HG03558 (cell line): ENCODE results near the gene MAS1L.

Source experiments
- ATAC-seq: cut with Tn5 transposase; IDR thresholded peaks from one replicate; pipeline ENCODE4 v1.9.1; 2021; ENCODE audit warnings: moderate number of reproducible peaks; ENCODE audit not compliant: unreplicated experiment; ENCODE audit errors: extremely low read depth

MAS1L gene

DNA sequence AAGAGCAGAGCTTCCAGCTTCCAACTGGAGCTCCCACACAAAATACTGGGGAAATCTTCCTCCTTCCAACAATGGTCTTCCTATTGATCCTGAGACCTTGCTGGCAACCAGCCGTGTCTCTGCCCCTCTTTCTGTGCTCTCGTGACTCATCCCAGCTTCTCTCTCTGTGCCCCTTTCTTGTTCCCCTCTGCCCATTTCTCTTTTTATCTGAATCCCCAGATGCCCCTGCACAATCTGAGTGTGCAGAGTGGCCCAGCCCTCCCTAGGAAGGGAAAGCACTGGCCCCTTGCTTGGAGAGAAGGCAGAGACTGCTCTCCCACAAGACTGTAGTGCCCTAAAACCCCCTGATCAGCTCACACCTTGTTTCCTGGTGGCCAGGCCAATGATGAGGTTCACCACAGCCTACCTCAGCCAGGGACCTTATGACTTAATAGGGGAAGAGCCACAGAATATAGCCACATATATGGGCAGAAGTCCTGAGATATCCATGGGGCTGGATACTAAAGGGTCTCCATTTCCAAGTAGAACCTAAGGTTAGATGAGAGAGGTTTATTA, 23.1 kb upstream of the MAS1L start:
- ATAC-seq: no peak

DNA sequence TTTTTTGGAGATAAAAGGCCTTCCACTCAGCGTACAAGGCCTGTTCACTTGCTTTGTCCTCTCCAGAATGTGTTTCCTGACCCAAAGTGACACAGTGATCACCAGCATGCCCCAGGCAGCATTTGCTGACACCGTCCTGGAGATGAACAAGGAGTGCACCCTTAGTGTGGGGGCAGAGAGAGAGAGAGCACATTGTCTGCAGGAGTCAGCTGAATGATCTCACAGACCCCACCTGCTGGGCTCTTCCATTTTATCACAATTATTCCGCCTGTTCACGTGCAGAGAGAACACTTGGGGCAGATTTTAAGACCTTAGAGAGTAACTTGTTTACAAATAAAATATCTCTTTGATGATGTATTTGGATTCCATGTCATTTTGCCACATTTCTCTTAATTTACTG, 22.4 kb upstream of the MAS1L start:
- ATAC-seq: no peak

DNA sequence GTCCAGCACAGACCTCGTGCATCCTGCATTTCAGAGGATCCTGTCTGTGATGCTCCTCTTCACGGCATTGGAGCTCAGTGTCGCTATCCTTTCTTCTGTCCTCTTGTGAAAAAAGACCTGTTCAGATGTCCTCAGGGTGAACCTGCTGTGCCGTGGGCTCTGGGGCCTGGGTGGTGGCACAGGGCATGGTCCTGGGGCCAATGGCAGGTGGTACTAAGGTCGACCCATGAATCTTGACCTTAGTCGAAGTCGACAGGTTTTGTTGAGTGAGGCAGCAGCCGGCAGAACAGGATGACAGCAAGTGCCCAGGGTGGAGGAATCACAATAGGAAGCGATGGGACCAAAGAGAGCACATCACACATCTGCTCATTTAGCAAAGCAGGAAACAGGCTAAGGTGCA, 22.0 kb upstream of the MAS1L start:
- no peak for ATAC-seq

DNA sequence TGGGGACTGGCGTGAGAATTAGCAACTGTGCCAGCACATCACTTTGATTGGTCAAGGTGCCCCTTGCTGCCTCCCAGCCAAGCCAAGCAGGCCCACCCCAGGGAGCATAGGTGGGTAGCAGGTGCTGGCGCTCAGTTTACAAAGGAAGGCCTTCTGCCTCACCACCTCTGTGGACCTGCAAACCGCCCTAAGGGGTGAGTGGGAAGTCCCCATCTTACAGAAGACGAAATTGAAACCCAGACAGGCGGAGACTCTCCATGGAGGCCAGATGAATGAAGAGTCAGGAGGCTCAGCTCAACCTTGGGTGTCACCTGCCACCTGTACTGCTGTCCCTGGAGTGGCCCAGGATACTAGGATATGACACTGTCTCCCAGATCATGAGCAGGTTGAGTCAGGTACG, 21.5 kb upstream of the MAS1L start:
- ATAC-seq: no peak

DNA sequence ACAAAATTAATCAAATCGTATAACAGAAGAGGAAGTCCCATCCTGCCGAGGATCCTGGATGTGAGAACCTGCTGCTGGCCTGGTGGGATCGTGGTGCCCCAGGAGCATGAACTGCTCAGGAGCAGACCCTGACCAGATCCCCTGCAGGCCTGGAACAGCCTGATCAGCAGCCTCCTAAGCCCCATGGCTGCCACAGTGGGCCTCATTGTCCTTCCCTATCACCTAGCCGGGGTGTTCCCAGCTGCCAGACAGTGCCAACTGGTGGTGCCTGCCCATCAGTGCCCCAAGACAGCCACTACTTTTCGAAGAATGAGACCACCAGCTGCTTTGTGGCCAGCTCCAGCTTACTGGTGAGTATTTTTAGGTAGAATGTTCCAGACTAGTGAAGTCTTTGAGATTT, 19.6 kb upstream of the MAS1L start:
- ATAC-seq: no peak

DNA sequence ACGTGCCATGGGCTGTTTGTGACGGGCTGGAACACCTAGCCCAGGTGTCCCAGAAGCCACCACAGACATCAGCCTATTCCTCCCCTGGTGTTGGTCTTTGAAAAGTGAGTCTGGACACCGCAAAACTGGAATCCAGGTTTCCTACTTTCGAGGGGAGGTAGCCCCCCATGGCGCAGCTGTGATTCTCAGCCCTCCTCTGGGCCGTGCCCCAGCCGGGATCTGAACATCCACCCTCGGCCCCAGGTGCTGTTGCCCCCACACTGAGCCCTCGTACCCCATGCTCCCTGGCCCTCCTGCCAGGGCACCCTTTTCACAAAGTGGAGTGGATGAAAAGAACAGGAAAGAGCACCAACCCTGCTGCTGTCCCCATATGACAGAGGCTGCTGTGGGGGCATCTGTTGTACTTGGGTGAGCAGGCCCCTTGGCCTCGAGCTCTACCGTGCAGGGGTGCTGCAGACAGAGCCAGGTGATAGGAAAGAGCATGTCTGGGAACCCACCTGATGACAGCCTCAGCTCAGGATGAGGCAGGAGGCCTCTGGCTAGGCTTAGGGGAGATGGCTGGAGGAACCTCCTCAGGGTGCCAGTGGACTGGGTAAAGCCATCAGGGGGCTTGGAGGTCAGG, 18.8 kb upstream of the MAS1L start:
- ATAC-seq: no peak

DNA sequence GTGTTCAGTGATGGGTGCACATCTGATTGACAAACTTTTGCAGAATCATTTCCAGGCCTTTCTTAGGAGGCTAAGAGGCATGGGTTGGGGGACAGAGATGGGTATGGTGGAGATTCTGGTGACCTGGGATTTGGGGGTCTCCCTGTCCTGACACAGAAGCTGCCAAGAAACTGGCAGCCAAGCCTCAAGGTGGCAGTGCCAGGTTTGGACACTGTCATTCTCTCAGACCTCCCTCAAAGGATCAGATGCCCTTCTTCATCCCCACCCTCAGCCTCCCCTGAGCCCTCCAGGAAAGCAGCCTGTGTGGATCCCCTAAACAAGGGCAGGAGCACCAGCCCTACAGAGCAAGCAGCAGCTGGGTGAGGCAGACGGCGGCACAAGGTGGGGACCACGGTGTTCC, 18.1 kb upstream of the MAS1L start:
- no peak for ATAC-seq

DNA sequence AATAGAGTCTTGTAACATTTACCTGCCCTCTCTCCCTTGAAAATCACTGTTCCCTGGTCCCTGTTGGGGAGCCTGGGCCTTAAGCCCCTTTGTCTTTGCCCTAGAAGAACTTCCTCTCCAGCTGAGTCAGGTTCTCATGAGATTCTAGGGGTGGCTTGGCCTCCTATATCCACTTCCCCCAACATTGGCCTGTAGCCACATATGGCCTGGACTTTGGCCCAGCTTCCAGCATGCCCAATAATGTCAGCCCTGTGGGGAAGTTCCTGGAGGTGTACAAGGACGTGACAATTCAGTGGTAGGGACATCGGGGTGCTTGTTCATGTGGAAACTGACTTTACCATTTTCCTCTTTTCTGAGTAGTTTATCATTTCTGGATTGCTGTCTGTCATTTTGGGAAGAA, 17.2 kb upstream of the MAS1L start:
- ATAC-seq: no peak

DNA sequence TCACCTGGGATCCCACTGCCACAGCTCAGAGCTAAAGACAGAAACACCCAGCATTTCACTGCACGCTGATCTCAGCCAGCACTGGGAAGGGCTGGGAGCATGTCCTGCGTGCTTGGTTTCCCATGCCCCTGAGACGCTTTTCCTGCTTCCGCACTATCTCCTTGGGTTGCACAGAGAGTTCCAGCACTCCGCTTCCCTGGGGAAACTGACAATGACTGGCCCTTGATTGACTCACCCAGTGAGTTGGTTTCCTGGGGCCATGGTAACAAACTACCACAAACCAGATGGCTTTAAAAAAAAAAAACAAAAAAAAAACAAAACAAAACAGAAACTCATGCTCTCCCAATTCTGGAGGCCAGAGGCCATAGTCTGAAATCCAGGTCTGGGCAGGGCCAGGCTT, 14.8 kb upstream of the MAS1L start:
- ATAC-seq: no peak

DNA sequence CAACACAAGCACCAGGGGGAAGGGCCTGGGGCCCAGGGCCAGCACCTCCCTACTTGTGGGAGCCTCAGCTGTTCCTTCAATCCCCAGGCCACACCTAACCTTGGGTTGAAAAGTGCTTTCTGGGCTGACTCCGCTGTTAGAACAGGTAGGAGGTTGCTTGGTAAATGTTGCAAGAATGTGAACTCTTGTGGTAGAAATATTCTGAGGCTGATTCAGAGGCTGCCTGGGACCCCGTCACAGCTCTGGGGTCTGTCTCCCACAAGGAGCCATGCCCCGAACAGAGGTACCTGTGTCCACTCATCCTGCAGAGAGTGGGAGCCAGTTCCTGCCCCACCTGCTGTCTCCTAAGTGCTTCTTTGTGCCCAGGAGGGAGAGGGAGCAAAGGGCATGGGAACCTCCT, 14.4 kb upstream of the MAS1L start:
- ATAC-seq: no peak

DNA sequence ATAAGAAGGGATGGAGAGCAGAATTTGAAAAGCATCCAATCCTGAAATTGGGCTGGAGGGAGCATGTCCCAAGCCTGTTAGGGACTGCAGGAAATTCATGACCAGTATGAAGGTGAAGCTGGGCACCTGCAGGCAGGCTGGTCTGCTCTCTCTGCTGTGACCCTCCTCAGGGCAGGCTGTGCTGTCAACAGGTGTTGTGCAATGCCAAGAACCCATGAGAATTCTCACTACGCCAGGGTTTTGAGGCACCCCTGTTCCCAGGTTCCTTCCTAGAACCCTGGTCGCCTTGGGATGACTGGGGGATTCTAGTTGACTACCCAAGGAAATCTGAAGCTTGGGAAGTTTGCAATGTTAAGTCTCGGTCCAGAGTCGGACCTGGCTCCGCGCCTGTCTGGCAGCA, 13.3 kb upstream of the MAS1L start:
- no peak for ATAC-seq

DNA sequence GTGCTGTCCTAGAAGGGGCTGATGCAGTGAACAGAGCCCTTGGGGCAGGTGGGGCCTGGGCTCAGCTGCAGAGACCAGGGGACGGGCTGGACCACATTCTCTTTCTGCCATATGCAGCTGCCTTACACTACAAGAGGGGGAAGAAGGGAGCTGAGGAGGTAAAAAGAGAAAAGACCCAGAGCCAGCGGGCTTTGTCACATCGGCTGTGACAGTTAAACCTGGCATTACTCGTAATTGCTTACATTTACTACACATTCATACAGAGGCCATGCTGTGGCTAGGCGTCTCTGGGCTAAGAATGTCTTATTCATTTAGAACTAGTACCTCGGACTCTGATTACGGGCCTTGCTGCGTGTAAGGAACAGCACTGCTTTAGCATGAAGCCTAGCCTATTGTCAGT, 12.8 kb upstream of the MAS1L start:
- no peak for ATAC-seq

DNA sequence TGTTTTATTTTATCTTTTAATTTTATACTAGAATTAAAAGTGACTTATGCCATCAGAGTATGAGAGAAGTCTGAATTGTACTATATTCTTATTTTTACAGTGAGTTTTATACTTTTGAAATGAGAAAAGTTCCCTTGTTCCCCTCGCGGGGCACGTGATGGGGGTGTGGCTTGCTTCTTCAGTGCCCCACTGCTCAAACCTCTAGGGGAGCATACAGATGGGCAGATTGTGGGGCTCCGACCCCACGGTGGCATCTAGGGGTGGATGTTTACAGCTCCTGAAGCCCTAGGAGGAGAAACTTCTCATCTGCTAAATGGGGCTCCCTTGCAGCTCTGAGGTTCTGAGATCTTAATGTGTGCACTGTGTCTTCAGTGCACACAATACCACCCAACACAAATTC, 11.9 kb upstream of the MAS1L start:
- no peak for ATAC-seq

DNA sequence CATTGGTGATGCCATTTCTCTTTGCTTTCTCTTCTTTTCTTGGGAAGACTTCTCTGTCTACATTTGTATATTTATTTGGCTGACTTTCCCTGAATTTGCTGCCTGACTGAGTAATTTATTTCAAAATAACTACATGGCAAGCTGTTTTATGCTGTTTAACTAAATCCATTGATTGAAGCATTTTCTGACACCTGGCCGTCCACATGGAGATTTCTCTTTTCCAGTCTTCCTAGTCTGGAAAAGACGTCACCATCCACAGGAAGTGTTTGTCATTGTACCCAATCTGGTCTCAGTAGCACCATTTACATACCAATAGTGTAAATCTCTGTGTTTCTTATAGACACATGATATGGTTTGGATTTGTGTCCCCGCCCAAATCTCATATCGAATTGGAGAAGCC, 9.2 kb upstream of the MAS1L start:
- no peak for ATAC-seq

DNA sequence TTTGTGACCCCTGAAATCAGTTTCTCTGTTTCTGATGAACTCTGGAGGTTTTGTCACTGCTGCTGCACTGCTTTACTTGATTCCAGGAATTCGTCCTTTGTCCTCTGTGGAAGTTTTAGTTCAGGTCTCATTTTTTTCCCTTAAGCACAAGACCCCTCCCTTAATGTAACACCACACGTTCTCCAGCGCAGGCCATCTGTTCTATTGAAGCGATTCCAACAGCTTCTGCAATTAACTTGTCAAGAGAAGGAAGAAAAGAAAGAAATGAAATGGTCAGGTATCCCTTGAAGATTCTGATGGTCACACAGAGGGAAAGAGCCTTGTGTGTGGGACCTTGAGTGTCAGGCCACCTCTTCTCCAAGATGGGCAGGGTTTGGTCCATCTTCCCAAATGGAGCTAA, 7.8 kb upstream of the MAS1L start:
- no peak for ATAC-seq

DNA sequence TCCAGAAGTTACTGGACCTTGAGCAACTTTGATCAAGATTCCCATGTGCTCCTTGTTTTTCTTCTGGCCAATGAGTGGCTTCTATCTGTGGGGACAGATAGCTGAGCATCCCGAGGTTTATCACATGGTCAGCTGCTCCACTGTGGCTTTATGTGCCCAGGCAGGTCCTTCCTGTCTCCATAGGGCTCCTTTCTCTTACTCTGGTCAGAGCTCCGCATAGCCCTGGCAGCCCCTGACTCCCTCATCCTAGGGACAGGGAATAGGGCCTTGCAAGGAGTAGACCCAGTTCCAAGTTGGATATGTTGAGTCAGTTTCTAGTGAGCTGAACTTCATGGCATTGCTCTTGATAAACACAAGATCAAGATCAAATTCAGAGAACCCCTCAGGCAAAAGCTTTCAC, 6.4 kb upstream of the MAS1L start:
- no peak for ATAC-seq

DNA sequence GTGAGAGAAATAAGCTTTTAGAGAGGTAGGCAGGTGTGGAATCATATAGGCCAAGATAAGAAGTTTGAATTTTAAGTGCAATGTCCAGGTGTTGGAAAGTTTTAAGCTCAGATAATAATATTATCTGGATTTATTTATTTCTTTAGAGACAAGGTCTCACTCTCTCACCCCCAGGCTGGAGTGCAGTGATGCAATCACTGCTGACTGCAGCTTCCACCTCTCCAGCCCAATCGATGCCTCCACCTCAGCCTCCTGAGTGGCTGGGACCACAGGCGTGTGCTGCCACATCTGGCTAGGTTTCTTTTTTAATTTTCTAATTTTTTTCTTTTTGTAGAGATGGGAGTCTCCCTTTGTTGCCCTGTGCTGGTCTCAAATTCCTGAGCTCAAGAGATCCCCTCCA, 5.5 kb upstream of the MAS1L start:
- no peak for ATAC-seq

DNA sequence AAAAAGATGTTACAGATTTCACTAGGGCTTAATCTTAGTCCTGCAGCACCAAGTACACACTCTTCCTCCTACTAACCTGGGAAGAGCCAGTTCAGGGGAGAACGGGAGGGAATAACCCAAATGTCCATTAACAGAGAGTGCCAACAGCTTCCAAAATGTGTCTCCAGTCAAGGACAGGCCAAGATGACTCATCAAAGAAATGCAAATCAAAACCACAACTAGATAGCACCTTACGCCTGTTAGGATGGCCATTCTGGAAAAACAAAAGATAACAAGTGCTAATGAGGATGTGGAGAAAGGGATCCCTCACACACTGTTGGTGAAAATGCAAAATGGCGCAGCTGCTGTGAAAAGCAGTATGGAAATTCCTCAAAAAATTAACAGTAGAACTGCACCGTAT, 3.8 kb upstream of the MAS1L start:
- ATAC-seq: no peak

DNA sequence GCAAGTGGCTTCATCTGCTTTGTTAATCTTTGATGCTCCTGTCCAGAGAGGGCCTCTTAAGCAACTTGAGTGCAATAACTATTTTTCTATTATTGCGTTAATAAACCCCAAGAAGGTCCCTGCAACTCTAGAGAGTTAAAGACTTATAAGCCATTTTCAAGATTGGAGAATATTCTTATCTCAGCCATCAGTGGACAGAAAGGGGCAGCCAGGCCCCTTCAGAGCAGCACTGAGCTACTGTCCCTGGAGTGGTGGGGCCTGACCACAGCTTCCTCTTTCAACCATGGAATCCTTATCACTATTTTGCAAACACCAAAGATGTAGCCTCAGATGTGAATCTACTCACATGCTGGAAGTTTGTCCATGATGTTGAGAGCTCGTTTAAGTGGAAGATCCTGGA, 2.8 kb upstream of the MAS1L start:
- ATAC-seq: no peak

DNA sequence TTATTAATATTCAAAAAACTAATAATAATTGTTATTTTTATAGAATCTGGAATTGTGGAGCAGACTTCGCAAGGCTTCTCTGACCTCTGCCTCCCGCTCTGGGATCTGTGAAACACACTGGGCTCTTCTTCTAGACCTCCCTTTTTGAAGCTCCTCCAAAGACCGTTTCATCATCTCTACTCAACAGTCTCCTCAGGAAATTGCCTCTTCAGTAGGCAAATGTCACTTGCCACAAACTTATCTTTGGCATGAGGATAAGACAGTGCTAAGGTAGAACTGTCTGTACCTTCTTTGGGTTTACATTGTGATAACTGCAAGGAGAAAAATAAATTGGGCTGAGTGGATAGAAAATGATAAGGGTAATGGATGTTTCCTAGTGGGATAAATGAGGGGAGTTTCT, 2.3 kb upstream of the MAS1L start:
- no peak for ATAC-seq

DNA sequence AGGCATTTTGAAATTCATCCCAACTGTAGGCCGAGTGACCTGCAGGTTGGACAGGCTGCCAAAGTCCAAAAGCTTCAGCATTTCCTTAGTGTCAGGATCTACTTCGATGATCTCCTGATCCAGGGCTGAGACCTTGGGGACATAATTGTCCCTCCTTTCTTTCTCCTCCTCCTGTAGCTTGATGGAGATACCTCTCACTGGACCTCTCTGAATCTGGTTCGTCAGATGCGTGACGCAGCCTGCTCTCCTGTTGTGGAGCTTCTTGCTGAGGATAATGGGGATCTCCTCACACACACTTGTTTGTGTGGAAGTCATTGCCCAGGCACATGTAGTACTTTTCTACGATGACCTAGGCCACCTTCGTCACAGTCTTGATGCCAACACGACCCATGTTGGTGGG, 1.5 kb upstream of the MAS1L start:
- ATAC-seq: no peak

DNA sequence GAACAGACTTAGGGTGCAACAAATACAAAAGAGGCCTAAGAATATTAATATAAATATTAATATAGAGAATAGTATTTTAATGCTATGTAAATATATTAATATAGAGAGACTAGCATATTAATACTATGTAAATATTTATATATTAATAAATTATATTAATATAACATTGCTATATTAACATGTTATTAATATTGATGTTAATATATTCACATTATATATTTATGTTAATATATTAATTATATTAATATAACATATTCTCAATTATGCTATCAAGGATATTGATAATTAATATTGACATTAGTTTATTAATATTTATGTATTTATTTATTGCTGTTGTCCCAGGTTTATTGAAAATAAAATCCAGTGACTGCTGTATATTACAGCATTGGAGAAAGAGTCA, 1.1 kb upstream of the MAS1L start:
- ATAC-seq: no peak

DNA sequence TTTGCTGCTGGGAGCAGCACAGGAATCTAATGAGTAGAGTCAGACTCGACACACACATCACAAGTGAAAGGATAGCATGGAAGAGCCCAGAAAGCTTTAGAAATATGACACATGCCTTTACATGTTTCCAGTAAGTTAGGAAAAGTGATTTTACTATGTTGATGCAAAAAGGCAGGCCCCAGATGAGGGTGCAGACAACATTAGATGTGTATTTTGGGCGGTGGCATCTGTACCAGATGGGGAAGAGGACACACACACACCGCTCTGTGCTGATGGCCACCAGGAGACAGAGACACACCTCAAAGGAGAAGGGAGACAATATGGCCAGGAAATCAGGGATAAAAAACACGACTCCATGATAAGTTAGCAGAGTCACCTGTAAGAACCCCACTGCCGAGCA, 625 bp downstream of the MAS1L start:
- no peak for ATAC-seq
